Astrocyte of the spinal cord (primary cell): ENCODE data around the gene PRSS27.
A peak's percentile ranks its signal among the peaks of the same experiment; 100 is the strongest.
"Not testable (repeated sequence)": the region's sequence is repeated elsewhere in the genome, so short reads cannot be mapped to it uniquely, and the experiment has no call there.

Source experiments
- DNase-seq: peaks from one replicate; pipeline ENCODE4 v3.0.0; 2011; ENCODE audit warnings: low read depth, low spot score
- H3K4me3 ChIP-seq: 2 replicates; pipeline ENCODE4 v1.5.1; 2011; ENCODE audit warnings: low read depth, mild to moderate bottlenecking, low read length, moderate library complexity
- CTCF ChIP-seq: IDR thresholded peaks from 2 replicates; pipeline ENCODE4 v1.5.1; 2012; ENCODE audit warnings: low read depth, mild to moderate bottlenecking, low read length, inconsistent platforms
- in situ Hi-C: cut with HindIII; loops from 2 replicates; pipeline ENCODE4 v1.10.0; 2017; ENCODE audit warnings: low sequenced_read_pairs

Gene PRSS27

GRCh38 chr16:2728034-2728433, 8.0 kb upstream of the PRSS27 start:
- in situ Hi-C loops, result no loop called here
- TF ChIP-seq CTCF, result no peak
- DNase-seq, result no peak
- H3K4me3 ChIP-seq, result no peak overlapping the region

- TF ChIP-seq CTCF, result no peak
- DNase-seq, result no peak
- in situ Hi-C loops, result no loop called here
- no peak overlapping the region for H3K4me3 ChIP-seq
These were observed 6.9 kb upstream of the PRSS27 start for GRCh38 chr16:2726923-2727322.

GRCh38 chr16:2724816-2725348, 4.9 kb upstream of the PRSS27 start:
- TF ChIP-seq CTCF, result no peak
- in situ Hi-C loops, result no loop called here
- no peak overlapping the region for H3K4me3 ChIP-seq
- no peak for DNase-seq

- in situ Hi-C loops, result no loop called here
- no peak overlapping the region for H3K4me3 ChIP-seq
- no peak for TF ChIP-seq CTCF
- no peak for DNase-seq
These were observed 4.2 kb upstream of the PRSS27 start for GRCh38 chr16:2724088-2724676.

- DNase-seq, in situ Hi-C loops: not testable (repeated sequence)
- H3K4me3 ChIP-seq, result peak overlapping the region; percentile 49
These were observed 1.7 kb upstream of the PRSS27 start for GRCh38 chr16:2721634-2722173.

GRCh38 chr16:2720719-2721633, 952 bp upstream of the PRSS27 start:
- peak overlapping the region; percentile 49 for H3K4me3 ChIP-seq
- in situ Hi-C loops, result no loop called here
- TF ChIP-seq CTCF, result peak; percentile 59
- peak; percentile 83 for DNase-seq
